Activated CD8-positive, alpha-beta memory T cell treated with anti-CD3 and anti-CD28 coated beads, Interleukin-2, amount 50 U/mL, for 24 hours (primary cell): ENCODE data around the gene KLF4.
"Not testable (repeated sequence)": the region's sequence is repeated elsewhere in the genome, so short reads cannot be mapped to it uniquely, and the experiment has no call there.

Source experiments
- DNase-seq: peaks from one replicate; pipeline ENCODE4 v3.0.0-alpha.2; 2020; ENCODE audit errors: extremely low read depth

Gene KLF4

GRCh38 chr9:107489687-107490605, at the start of gene KLF4:
KLF4 (minus strand) TSS chr9:107489769; CDS start chr9:107489172, 597 bp downstream.
- DNase-seq: peak; percentile 19

GRCh38 chr9:107536462-107536861, 46.9 kb upstream of the KLF4 start:
- no peak for DNase-seq

- DNase-seq: no peak
Observed at GRCh38 chr9:107534510-107535078, 45.0 kb upstream of the KLF4 start.

GRCh38 chr9:107530679-107531078, 41.1 kb upstream of the KLF4 start:
- DNase-seq: no peak

- no peak for DNase-seq
Observed at GRCh38 chr9:107528686-107529085, 39.1 kb upstream of the KLF4 start.

GRCh38 chr9:107523539-107523938, 34.0 kb upstream of the KLF4 start:
- DNase-seq: no peak

GRCh38 chr9:107520186-107520585, 30.6 kb upstream of the KLF4 start:
- no peak for DNase-seq

GRCh38 chr9:107518037-107518807, 28.7 kb upstream of the KLF4 start:
- no peak for DNase-seq

- DNase-seq: no peak
Observed at GRCh38 chr9:107513464-107514100, 24.0 kb upstream of the KLF4 start.

- DNase-seq: no peak
Observed at GRCh38 chr9:107504585-107505455, 15.3 kb upstream of the KLF4 start.

GRCh38 chr9:107502464-107502863, 12.9 kb upstream of the KLF4 start:
- no peak for DNase-seq

- not testable (repeated sequence) for DNase-seq
Observed at GRCh38 chr9:107500421-107501200, 11.0 kb upstream of the KLF4 start.

- DNase-seq: no peak
Observed at GRCh38 chr9:107496976-107497375, 7.4 kb upstream of the KLF4 start.

GRCh38 chr9:107492381-107492970, 2.9 kb upstream of the KLF4 start:
- no peak for DNase-seq

- no peak for DNase-seq
Observed at GRCh38 chr9:107491081-107492053, 1.8 kb upstream of the KLF4 start.

GRCh38 chr9:107490606-107490970, 1.0 kb upstream of the KLF4 start:
- DNase-seq: not testable (repeated sequence)

GRCh38 chr9:107489144-107489673, 360 bp downstream of the KLF4 start:
- no peak for DNase-seq

GRCh38 chr9:107488375-107489143, 1.0 kb downstream of the KLF4 start:
- DNase-seq: no peak
